ENCODE measurements around the gene SPINK5.

Gene SPINK5

GRCh38 chr5:148168246-148168645 is 104.5 kb downstream of the SPINK5 start, which contains the start of gene SPINK14:
Gene SPINK14 (plus strand): TSS chr5:148168546. CDS start chr5:148169733, 1,187 bp downstream.
- TF ChIP-seq KLF7 (tag by site-specific recombination; IDR thresholded peaks at IDR 0.05; ENCODE audit: borderline replicate concordance), result no peak
- TF ChIP-seq ZNF202 (tag by site-specific recombination; IDR thresholded peaks at IDR 0.05; ENCODE audit: borderline replicate concordance), result no peak
- TF ChIP-seq ZBTB8A (tag by site-specific recombination; IDR thresholded peaks at IDR 0.05), result no peak
- TF ChIP-seq ZNF391 (tag by site-specific recombination; IDR thresholded peaks at IDR 0.05; ENCODE audit: borderline replicate concordance, low read depth), result no peak
- TF ChIP-seq HIC1 (tag by site-specific recombination; IDR thresholded peaks at IDR 0.05), result no peak
- TF ChIP-seq GLI2 (tag by site-specific recombination; IDR thresholded peaks at IDR 0.05; ENCODE audit: borderline replicate concordance, low read depth), result no peak
- no peak for TF ChIP-seq HOXD13 (CRISPR knock-in tag; IDR thresholded peaks at IDR 0.05; ENCODE audit: borderline replicate concordance)
- TF ChIP-seq KLF9 (tag by site-specific recombination; IDR thresholded peaks at IDR 0.05; ENCODE audit: low read depth), result no peak
- no peak for TF ChIP-seq HOXA7 (CRISPR knock-in tag; IDR thresholded peaks at IDR 0.05; ENCODE audit: borderline replicate concordance)
- no peak for TF ChIP-seq ZNF274 (IDR thresholded peaks at IDR 0.05; ENCODE audit: low read length)
- TF ChIP-seq ZNF274 (tag by site-specific recombination; IDR thresholded peaks at IDR 0.05; ENCODE audit: borderline replicate concordance), result no peak
- no peak for TF ChIP-seq ZSCAN16 (tag by site-specific recombination; IDR thresholded peaks at IDR 0.05)
- no peaks in the 10 kb centered on the region for H3K4me1 ChIP-seq (ENCODE audit: control insufficient read depth, insufficient read depth, low read length)
- no peaks in the 10 kb centered on the region for H3K9me3 ChIP-seq (ENCODE audit: control insufficient read depth, insufficient read depth, low read depth, low read length)
- H3K36me3 ChIP-seq (ENCODE audit: control insufficient read depth in 2 of 2, insufficient read depth in 1 of 2, low read length in 2 of 2), result no peaks in the 10 kb centered on the region
- POLR2A ChIA-PET, result no interaction called here
- CTCF ChIA-PET, result interaction anchor here (1.2 kb wide), 1 partner anchor 207 kb away, joined by 8 read pairs; no protein-coding TSS in a partner anchor
- H3K27ac ChIP-seq (ENCODE audit: extremely low read depth, low read depth, low read length), result no peak within 1 kb of the TSS
- no peak within 1 kb of the TSS for H3K4me3 ChIP-seq (ENCODE audit: low read depth, low read length)

- Histone ChIP-seq H3K9me3 (ENCODE audit: control insufficient read depth, insufficient read depth, low read depth, low read length) (no peaks in the 10 kb centered on the region), H3K4me1 (ENCODE audit: control insufficient read depth, insufficient read depth, low read length) (no peaks in the 10 kb centered on the region), H3K27ac (ENCODE audit: extremely low read depth, low read depth, low read length) (no peak overlapping the region), H3K4me3 (ENCODE audit: low read depth, low read length) (no peak overlapping the region), H3K36me3 (ENCODE audit: control insufficient read depth in 2 of 2, insufficient read depth in 1 of 2, low read length in 2 of 2) (no peaks in the 10 kb centered on the region)
- ChIA-PET POLR2A (no interaction called here), CTCF (interaction anchor here (0.7 to 1.0 kb wide), 2 partner anchors 202 to 726 kb away, joined by 3 to 4 read pairs; no protein-coding TSS in a partner anchor)
- no peak for TF ChIP-seq ZNF157 (tag by site-specific recombination; IDR thresholded peaks at IDR 0.05)
- TF ChIP-seq ZNF362 (tag by site-specific recombination; IDR thresholded peaks at IDR 0.05), result no peak
- no peak for TF ChIP-seq HOXC10 (CRISPR knock-in tag; IDR thresholded peaks at IDR 0.05)
Observed at GRCh38 chr5:148172377-148172776, 108.6 kb downstream of the SPINK5 start.

DNA sequence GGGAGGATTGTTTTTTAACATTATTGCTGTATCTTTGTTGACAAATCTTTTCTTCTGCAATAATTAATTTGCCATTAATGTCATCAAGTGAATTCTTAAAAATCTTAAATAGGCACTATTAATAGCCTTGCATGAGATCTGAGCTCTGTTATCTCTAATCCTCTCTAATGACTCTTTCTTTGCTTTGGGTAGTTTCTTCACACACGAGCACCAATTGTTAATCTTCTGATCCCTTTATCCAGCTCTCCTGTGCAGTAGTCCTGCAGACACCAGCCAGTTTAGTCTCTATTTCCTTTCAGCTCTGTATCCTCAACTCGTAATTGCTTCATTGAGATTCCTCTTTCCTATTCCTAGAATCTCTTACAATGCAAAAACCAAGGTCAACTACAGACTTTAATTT is 112.7 kb downstream of the SPINK5 start:
- H3K36me3 ChIP-seq (ENCODE audit: control insufficient read depth in 2 of 2, insufficient read depth in 1 of 2, low read length in 2 of 2), result no peaks in the 10 kb centered on the region
- no peak overlapping the region for H3K4me3 ChIP-seq (ENCODE audit: low read depth, low read length)
- no peaks in the 10 kb centered on the region for H3K4me1 ChIP-seq (ENCODE audit: control insufficient read depth, insufficient read depth, low read length)
- no peak overlapping the region for H3K27ac ChIP-seq (ENCODE audit: extremely low read depth, low read depth, low read length)
- CTCF ChIA-PET, result interaction anchor here (1.5 kb wide), 1 partner anchor 198 kb away, joined by 5 read pairs; no protein-coding TSS in a partner anchor
- POLR2A ChIA-PET, result no interaction called here
- H3K9me3 ChIP-seq (ENCODE audit: control insufficient read depth, insufficient read depth, low read depth, low read length), result no peaks in the 10 kb centered on the region
- TF ChIP-seq TSHZ1 (tag by site-specific recombination; IDR thresholded peaks at IDR 0.05; ENCODE audit: borderline replicate concordance), result no peak
- TF ChIP-seq ZNF654 (tag by site-specific recombination; IDR thresholded peaks at IDR 0.05; ENCODE audit: low read depth), result no peak
- TF ChIP-seq MYNN (tag by site-specific recombination; IDR thresholded peaks at IDR 0.05; ENCODE audit: borderline replicate concordance), result no peak
